Umbilical cord (tissue), 2 donors: ENCODE data around the gene LPP. TPM values are rescaled to one million over a fixed set of nuclear protein-coding genes. Genes with fewer than 3 reads are reported as not detected.

ENCODE experiments used
- DNase-seq: peaks from one replicate; pipeline ENCODE4 v3.0.0-alpha.2; 2015; ENCODE audit warnings: low spot score
- total RNA-seq: library from RNA; depleted of rRNA; stranded (reverse); fragments of >200 nt; gene quantifications from one replicate; pipeline ENCODE4 v1.2.3, GENCODE V29; 2014; ENCODE audit warnings: low replicate concordance; ENCODE audit not compliant: insufficient read depth

Gene LPP
- total RNA-seq, 1 donor from 2014 or later: 717 TPM

- no peak for DNase-seq
These were observed 390.1 kb downstream of the LPP start for GRCh38 chr3:188544012-188544411.

GRCh38 chr3:188546835-188547670 lies 393.1 kb downstream of the LPP start:
- peak; percentile 40 for DNase-seq

- DNase-seq: no peak
These were observed 399.6 kb downstream of the LPP start for GRCh38 chr3:188553569-188553968.

GRCh38 chr3:188554404-188554803 lies 400.4 kb downstream of the LPP start:
- peak; percentile 22 for DNase-seq

- no peak for DNase-seq
These were observed 403.3 kb downstream of the LPP start for GRCh38 chr3:188557235-188557634.

- DNase-seq: no peak
These were observed 404.6 kb downstream of the LPP start for GRCh38 chr3:188558343-188559071.

- no peak for DNase-seq
These were observed 405.1 kb downstream of the LPP start for GRCh38 chr3:188559072-188559429.

- no peak for DNase-seq
These were observed 405.9 kb downstream of the LPP start for GRCh38 chr3:188559856-188560255.

GRCh38 chr3:188562144-188562543 lies 408.2 kb downstream of the LPP start:
- no peak for DNase-seq

GRCh38 chr3:188567478-188568195 lies 413.7 kb downstream of the LPP start:
- DNase-seq: no peak

- no peak for DNase-seq
These were observed 414.8 kb downstream of the LPP start for GRCh38 chr3:188568736-188569135.

GRCh38 chr3:188571531-188572095 lies 417.7 kb downstream of the LPP start:
- no peak for DNase-seq

GRCh38 chr3:188573291-188573940 lies 419.5 kb downstream of the LPP start:
- no peak for DNase-seq

GRCh38 chr3:188573956-188574355 lies 420.0 kb downstream of the LPP start:
- DNase-seq: no peak

- DNase-seq: no peak
These were observed 420.9 kb downstream of the LPP start for GRCh38 chr3:188574885-188575284.

GRCh38 chr3:188575501-188575900 lies 421.5 kb downstream of the LPP start:
- DNase-seq: no peak

- DNase-seq: no peak
These were observed 423.6 kb downstream of the LPP start for GRCh38 chr3:188577539-188577938.

GRCh38 chr3:188578576-188579363 lies 424.8 kb downstream of the LPP start:
- peak; percentile 63 for DNase-seq

- no peak for DNase-seq
These were observed 426.3 kb downstream of the LPP start for GRCh38 chr3:188580223-188580622.

GRCh38 chr3:188580659-188581058 lies 426.7 kb downstream of the LPP start:
- DNase-seq: no peak

GRCh38 chr3:188581365-188581764 lies 427.4 kb downstream of the LPP start:
- DNase-seq: no peak
